ENCODE results near the gene TRMU. TPM values are rescaled to one million over a fixed set of nuclear protein-coding genes. Genes with fewer than 3 reads are reported as not detected.

Gene TRMU, protein sequence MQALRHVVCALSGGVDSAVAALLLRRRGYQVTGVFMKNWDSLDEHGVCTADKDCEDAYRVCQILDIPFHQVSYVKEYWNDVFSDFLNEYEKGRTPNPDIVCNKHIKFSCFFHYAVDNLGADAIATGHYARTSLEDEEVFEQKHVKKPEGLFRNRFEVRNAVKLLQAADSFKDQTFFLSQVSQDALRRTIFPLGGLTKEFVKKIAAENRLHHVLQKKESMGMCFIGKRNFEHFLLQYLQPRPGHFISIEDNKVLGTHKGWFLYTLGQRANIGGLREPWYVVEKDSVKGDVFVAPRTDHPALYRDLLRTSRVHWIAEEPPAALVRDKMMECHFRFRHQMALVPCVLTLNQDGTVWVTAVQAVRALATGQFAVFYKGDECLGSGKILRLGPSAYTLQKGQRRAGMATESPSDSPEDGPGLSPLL
- total RNA-seq: 10 to 100 TPM; 17.2 to 24.2 (median 19.9) TPM
- long read RNA-seq, partial matches to known transcripts: 0 of 5 reads
- long read RNA-seq, other reads (novel, unspliced or antisense): 2 of 5 reads

DNA sequence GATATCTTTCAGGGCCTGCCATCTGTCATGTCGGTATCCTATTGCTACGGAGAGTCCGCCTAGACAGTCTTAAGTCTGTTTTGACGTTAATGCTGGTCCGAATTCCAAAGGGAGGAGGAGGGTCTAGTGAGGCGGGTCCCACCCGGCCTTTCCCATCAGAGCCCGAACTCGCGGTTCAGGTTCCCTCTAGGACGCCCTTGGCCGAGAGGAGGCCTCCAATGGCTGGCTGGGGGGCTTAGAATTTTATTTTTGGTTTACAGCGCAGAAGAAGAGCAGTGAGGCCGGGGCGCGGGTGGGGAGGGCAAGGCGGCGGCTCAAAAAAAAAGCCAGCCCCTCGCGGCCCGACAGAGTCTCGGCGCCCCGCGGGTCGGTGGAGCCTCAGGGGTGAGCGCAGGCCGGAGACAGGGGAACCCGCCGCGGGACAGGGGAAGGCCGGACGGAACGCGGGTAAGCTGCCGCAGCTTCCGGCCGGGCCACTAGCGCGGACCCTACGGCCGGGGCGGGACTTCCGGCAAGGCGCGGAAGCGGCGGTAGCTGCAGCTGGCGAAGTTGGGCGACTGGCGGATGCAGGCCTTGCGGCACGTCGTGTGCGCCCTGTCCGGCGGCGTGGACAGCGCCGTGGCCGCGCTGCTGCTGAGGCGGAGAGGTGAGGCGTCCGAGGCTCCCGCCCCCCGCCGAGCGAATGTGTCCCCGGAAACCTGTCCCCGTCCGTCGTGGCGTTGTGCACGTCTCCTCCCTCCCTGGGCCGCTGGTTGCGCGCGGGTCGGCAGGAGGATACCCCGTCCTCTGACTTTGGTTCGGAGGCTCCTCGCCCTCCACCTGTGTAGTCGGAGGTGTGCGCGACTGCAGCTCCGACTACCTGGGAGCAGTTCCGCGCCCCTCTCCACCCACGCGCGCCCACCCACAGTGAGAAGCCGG lies at the start of gene TRMU:
TSS of gene TRMU (plus strand) at position 514 of the 918 bp plus-strand sequence. CDS start at position 565, 51 bp downstream.
- intact Hi-C loops (cut with DNase I): no loop called here
- peak within 1 kb of the TSS; percentile 77 to 89 (median 82) for H3K27ac ChIP-seq
- ATAC-seq: peak; percentile 94 to 98 (median 96)
- peaks cover 0 to 26% (median 14%) of the 10 kb centered on the region in 4 donors for H3K36me3 ChIP-seq
- H3K4me3 ChIP-seq: peak within 1 kb of the TSS; percentile 88 to 99 (median 97)
- no peaks in the 10 kb centered on the region for H3K27me3 ChIP-seq
- 4% methylated on average over 29 of the region's 93 CpGs for WGBS (ENCODE audit: insufficient coverage, low coverage, low lambda C conversion rate, missing lambda C conversion rate)
- H3K4me1 ChIP-seq: peaks cover 0 to 12% (median 2%) of the 10 kb centered on the region in 4 donors
- TF ChIP-seq, protein P1, sequence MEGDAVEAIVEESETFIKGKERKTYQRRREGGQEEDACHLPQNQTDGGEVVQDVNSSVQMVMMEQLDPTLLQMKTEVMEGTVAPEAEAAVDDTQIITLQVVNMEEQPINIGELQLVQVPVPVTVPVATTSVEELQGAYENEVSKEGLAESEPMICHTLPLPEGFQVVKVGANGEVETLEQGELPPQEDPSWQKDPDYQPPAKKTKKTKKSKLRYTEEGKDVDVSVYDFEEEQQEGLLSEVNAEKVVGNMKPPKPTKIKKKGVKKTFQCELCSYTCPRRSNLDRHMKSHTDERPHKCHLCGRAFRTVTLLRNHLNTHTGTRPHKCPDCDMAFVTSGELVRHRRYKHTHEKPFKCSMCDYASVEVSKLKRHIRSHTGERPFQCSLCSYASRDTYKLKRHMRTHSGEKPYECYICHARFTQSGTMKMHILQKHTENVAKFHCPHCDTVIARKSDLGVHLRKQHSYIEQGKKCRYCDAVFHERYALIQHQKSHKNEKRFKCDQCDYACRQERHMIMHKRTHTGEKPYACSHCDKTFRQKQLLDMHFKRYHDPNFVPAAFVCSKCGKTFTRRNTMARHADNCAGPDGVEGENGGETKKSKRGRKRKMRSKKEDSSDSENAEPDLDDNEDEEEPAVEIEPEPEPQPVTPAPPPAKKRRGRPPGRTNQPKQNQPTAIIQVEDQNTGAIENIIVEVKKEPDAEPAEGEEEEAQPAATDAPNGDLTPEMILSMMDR (IDR thresholded peaks at IDR 0.05): no peak
- TF ChIP-seq POLR2A (IDR thresholded peaks at IDR 0.05): peak; percentile 68
- DNase-seq: peak; percentile 89 to 91 (median 90)
- no peaks in the 10 kb centered on the region for H3K9me3 ChIP-seq

DNA sequence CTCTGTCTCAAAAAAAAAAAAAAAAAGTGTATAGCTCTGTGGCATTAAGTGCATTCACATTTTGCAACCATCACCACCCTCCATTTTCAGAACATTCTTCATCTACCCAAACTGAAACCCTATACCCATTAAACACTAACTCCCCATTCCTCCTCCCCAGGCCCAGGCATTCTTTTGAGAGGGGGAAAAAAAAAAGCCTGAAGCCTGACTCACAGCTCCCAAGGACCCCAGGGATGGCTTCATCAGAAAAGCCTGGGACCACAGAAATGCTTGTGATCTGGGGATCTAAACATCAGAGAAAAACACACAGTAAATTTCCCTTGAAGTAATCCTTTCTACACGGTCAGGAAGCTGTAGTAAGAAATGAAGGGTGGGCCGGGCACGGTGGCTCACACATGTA lies 49.5 kb upstream of the TRMU start:
- Histone ChIP-seq H3K4me3 (no peak overlapping the region), H3K4me1 (no peaks in the 10 kb centered on the region), H3K27ac (no peak overlapping the region), H3K27me3 (no peaks in the 10 kb centered on the region), H3K9me3 (no peaks in the 10 kb centered on the region), H3K36me3 (peaks cover 8 to 98% (median 57%) of the 10 kb centered on the region in 4 donors)
- WGBS (ENCODE audit: insufficient coverage, low coverage, low lambda C conversion rate, missing lambda C conversion rate): 79% methylated on average over 3 of the region's 3 CpGs
- no peak for TF ChIP-seq POLR2A (IDR thresholded peaks at IDR 0.05)
- TF ChIP-seq, protein P1 (IDR thresholded peaks at IDR 0.05): no peak
- DNase-seq (no peak), ATAC-seq (no peak)
- intact Hi-C loops (cut with DNase I): loop anchor here in 1 of 2 donors (10.0 kb wide), 1 partner anchor 51 kb away; no protein-coding TSS in a partner anchor

DNA sequence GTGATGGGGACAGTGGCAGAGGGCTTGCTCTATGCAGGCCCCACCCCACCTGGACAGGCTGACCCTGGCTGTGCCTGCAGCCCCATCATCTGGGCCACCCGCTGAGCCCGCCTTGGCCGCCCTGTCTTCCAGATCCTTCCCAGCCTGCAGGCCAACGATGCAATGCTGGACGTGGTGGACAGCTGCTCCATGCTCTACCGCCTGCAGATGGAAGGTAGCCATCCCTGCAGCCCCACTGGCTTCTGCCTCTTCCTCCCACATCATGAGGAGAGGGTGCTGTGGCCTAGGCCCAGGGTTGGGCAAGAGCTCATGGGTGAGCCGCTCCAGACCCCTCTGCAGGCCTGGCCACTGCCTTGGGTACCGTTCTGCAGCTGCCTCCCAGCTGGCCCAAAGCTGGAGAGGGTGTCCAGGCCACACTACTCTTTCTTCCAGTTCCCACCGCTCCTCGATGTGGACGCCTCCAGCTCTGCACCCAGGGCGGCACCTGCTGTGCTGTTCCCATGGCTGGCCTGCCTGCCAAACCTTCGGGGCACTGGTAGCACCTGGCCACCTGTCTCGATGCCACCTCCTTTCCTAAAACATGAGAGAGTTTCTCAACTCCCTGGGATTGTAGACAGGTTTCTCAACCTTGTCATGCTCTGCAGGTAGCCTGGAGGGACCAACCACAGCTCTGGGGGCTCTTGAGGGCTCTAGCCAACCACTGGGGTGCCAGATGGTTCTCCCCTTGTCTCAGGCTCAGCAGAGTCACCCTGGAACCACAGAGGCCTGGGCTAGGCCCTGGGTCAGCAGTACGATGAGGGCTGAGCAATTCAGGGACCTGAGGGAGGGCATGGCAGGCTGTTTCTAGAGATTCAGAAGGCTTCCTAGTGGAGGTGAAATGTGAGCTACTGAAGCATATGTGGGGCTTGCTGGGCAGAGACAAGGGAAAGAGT lies 48.3 kb upstream of the TRMU start:
- Histone ChIP-seq H3K36me3 (peaks cover 8 to 98% (median 59%) of the 10 kb centered on the region in 4 donors), H3K9me3 (no peaks in the 10 kb centered on the region), H3K27ac (peak overlapping the region; percentile 26 to 38 (median 37)), H3K27me3 (no peaks in the 10 kb centered on the region), H3K4me3 (no peak overlapping the region), H3K4me1 (no peaks in the 10 kb centered on the region)
- TF ChIP-seq, protein P1 (IDR thresholded peaks at IDR 0.05): no peak
- intact Hi-C loops (cut with DNase I): loop anchor here in 1 of 2 donors (10.0 kb wide), 1 partner anchor 52 kb away; no protein-coding TSS in a partner anchor
- DNase-seq (peak in 1 of 3 donors; percentile 22), ATAC-seq (peak in 1 of 4 donors; percentile 4)
- WGBS (ENCODE audit: insufficient coverage, low coverage, low lambda C conversion rate, missing lambda C conversion rate): 88% methylated on average over 1 of the region's 15 CpGs
